Measurements from ENCODE around the gene FBXO46. TPM values are rescaled to one million over a fixed set of nuclear protein-coding genes. Genes with fewer than 3 reads are reported as not detected.

FBXO46 gene
- total and polyA plus RNA-seq, 4 donors: 1.2 to 4.5 (median 3.6) TPM

DNA sequence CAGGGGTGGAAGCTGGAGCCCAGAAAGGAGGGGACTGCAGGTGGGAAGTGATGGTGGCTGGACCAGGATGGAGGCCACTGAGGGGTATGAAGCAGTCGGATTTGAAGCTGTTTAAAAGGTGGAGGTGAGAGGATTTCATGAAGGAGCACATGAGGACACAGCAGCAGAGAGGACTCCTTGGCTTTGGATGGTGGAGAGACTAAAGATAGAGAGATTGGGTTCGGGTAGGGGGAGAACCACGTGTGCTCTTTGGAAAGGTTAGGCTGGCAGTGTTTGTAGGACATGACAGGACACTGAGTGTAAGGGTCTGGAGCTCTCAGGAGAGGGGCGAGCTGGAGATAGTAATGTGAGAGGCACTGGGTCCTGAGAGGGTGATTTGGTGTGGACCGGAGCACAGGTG is 47.8 kb downstream of the FBXO46 start:
- no peak overlapping the region for H3K4me3 ChIP-seq (ENCODE audit: low read depth in 1 of 3, low read length in 3 of 3)
- H3K27me3 ChIP-seq (ENCODE audit: control insufficient read depth in 4 of 4, insufficient read depth in 4 of 4, low read length in 3 of 4): peaks cover 0 to 2% (median 0%) of the 10 kb centered on the region in 4 donors
- H3K9me3 ChIP-seq (ENCODE audit: control insufficient read depth in 4 of 4, low read length in 3 of 4): no peaks in the 10 kb centered on the region
- H3K36me3 ChIP-seq (ENCODE audit: control insufficient read depth in 4 of 4, insufficient read depth in 3 of 4, low read depth in 1 of 4, low read length in 3 of 4): peaks cover 0 to 29% (median 16%) of the 10 kb centered on the region in 4 donors
- TF ChIP-seq YY1 (IDR thresholded peaks at IDR 0.05): no peak
- TF ChIP-seq NR2F2 (IDR thresholded peaks at IDR 0.05): no peak
- TF ChIP-seq FOXA2 (IDR thresholded peaks at IDR 0.05): no peak
- no peak for TF ChIP-seq GABPA (IDR thresholded peaks at IDR 0.05 in 1 of 2, conservative IDR thresholded peaks at IDR 0.05 in 1 of 2)
- TF ChIP-seq RAD21 (IDR thresholded peaks at IDR 0.05): no peak
- TF ChIP-seq, protein P1, sequence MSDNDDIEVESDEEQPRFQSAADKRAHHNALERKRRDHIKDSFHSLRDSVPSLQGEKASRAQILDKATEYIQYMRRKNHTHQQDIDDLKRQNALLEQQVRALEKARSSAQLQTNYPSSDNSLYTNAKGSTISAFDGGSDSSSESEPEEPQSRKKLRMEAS (IDR thresholded peaks at IDR 0.05): no peak
- DNase-seq (ENCODE audit: low spot score): no peak
- H3K27ac ChIP-seq (ENCODE audit: low read depth in 1 of 2, low read length in 2 of 2): no peak overlapping the region
- H3K9ac ChIP-seq (ENCODE audit: low read depth in 1 of 2, low read length in 2 of 2): no peak overlapping the region
- WGBS: 86% methylated on average over 5 of the region's 5 CpGs
- H3K4me1 ChIP-seq (ENCODE audit: control insufficient read depth in 4 of 4, insufficient read depth in 4 of 4, low read length in 3 of 4): peaks cover 0 to 14% (median 6%) of the 10 kb centered on the region in 4 donors

DNA sequence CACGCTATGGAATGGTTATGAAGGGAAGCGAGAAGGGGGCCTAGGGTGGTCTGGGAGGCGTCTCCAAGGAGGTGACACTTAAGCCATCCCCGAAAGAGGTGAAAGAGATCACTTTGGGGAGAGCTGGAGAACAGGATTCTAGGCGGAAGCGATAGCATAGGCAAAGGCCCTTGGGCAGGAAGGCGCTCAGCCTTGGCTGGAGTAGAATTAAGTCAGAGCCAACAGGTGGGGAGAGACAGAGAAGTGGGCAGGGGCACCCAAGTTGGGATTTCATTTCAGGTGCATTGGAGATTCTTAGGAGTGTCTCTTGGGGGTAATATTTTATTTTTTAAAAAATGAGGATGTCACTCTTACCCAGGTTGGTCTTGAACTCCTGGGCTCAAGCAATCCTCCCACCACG is 48.6 kb downstream of the FBXO46 start:
- Histone ChIP-seq H3K9ac (ENCODE audit: low read depth in 1 of 2, low read length in 2 of 2) (no peak overlapping the region), H3K4me1 (ENCODE audit: control insufficient read depth in 4 of 4, insufficient read depth in 4 of 4, low read length in 3 of 4) (peaks cover 3 to 19% (median 11%) of the 10 kb centered on the region in 4 donors), H3K27me3 (ENCODE audit: control insufficient read depth in 4 of 4, insufficient read depth in 4 of 4, low read length in 3 of 4) (peaks cover 0 to 5% (median 4%) of the 10 kb centered on the region in 4 donors), H3K9me3 (ENCODE audit: control insufficient read depth in 4 of 4, low read length in 3 of 4) (no peaks in the 10 kb centered on the region), H3K27ac (ENCODE audit: low read depth in 1 of 2, low read length in 2 of 2) (no peak overlapping the region), H3K36me3 (ENCODE audit: control insufficient read depth in 4 of 4, insufficient read depth in 3 of 4, low read depth in 1 of 4, low read length in 3 of 4) (peaks cover 0 to 22% (median 11%) of the 10 kb centered on the region in 4 donors), H3K4me3 (ENCODE audit: low read depth in 1 of 3, low read length in 3 of 3) (no peak overlapping the region)
- 82% methylated on average over 8 of the region's 8 CpGs for WGBS
- TF ChIP-seq RXRA (IDR thresholded peaks at IDR 0.05): no peak
- TF ChIP-seq JUND (IDR thresholded peaks at IDR 0.05): no peak
- TF ChIP-seq RAD21 (IDR thresholded peaks at IDR 0.05): no peak
- no peak for TF ChIP-seq ATF3 (IDR thresholded peaks at IDR 0.05)
- no peak for TF ChIP-seq FOXA2 (IDR thresholded peaks at IDR 0.05)
- no peak for TF ChIP-seq TAF1 (conservative IDR thresholded peaks at IDR 0.05)
- no peak for TF ChIP-seq ZBTB33 (IDR thresholded peaks at IDR 0.05)
- TF ChIP-seq YY1 (IDR thresholded peaks at IDR 0.05): no peak
- no peak for DNase-seq (ENCODE audit: low spot score)

DNA sequence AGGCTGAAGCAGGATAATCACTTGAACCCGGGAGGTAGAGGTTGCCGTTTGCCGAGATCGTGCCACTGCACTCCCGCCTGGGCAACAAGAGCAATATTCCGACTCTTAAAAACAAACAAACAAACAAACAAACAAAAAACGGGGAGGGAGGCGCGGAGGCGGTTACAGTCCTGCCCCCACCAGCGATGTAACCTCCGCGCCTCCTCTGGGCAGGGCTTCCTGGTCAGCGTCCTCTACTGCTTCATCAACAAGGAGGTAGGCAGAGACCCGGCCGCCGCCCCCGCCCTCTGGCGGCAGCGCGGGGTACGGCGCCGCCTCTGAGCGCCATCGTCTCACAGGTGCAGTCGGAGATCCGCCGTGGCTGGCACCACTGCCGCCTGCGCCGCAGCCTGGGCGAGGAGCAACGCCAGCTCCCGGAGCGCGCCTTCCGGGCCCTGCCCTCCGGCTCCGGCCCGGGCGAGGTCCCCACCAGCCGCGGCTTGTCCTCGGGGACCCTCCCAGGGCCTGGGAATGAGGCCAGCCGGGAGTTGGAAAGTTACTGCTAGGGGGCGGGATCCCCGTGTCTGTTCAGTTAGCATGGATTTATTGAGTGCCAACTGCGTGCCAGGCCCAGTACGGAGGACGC is 49.2 kb downstream of the FBXO46 start:
- Histone ChIP-seq H3K4me1 (ENCODE audit: control insufficient read depth in 4 of 4, insufficient read depth in 4 of 4, low read length in 3 of 4) (peaks cover 4 to 19% (median 13%) of the 10 kb centered on the region in 4 donors), H3K9me3 (ENCODE audit: control insufficient read depth in 4 of 4, low read length in 3 of 4) (no peaks in the 10 kb centered on the region), H3K27me3 (ENCODE audit: control insufficient read depth in 4 of 4, insufficient read depth in 4 of 4, low read length in 3 of 4) (peaks cover 0 to 5% (median 4%) of the 10 kb centered on the region in 4 donors), H3K36me3 (ENCODE audit: control insufficient read depth in 4 of 4, insufficient read depth in 3 of 4, low read depth in 1 of 4, low read length in 3 of 4) (peaks cover 0 to 18% (median 8%) of the 10 kb centered on the region in 4 donors), H3K4me3 (ENCODE audit: low read depth in 1 of 3, low read length in 3 of 3) (peak overlapping the region in 1 of 3 donors; percentile 45), H3K9ac (ENCODE audit: low read depth in 1 of 2, low read length in 2 of 2) (no peak overlapping the region), H3K27ac (ENCODE audit: low read depth in 1 of 2, low read length in 2 of 2) (peak overlapping the region in 1 of 2 donors; percentile 37)
- DNase-seq (ENCODE audit: low spot score): peak; percentile 83
- 4% methylated on average over 51 of the region's 51 CpGs for WGBS
- TF ChIP-seq TAF1 (conservative IDR thresholded peaks at IDR 0.05): no peak
- peak in 1 of 2 donors; percentile 14 for TF ChIP-seq GABPA (IDR thresholded peaks at IDR 0.05 in 1 of 2, conservative IDR thresholded peaks at IDR 0.05 in 1 of 2)
- peak; percentile 91 for TF ChIP-seq CTCF (IDR thresholded peaks at IDR 0.05; ENCODE audit: low read depth, low read length, missing input control)
- TF ChIP-seq NR2F2 (IDR thresholded peaks at IDR 0.05): no peak
- peak; percentile 37 for TF ChIP-seq YY1 (IDR thresholded peaks at IDR 0.05)
- TF ChIP-seq FOXA1 (IDR thresholded peaks at IDR 0.05): no peak
- no peak for TF ChIP-seq FOXA2 (IDR thresholded peaks at IDR 0.05)
- no peak for TF ChIP-seq ZBTB33 (IDR thresholded peaks at IDR 0.05)
- TF ChIP-seq, protein P2, sequence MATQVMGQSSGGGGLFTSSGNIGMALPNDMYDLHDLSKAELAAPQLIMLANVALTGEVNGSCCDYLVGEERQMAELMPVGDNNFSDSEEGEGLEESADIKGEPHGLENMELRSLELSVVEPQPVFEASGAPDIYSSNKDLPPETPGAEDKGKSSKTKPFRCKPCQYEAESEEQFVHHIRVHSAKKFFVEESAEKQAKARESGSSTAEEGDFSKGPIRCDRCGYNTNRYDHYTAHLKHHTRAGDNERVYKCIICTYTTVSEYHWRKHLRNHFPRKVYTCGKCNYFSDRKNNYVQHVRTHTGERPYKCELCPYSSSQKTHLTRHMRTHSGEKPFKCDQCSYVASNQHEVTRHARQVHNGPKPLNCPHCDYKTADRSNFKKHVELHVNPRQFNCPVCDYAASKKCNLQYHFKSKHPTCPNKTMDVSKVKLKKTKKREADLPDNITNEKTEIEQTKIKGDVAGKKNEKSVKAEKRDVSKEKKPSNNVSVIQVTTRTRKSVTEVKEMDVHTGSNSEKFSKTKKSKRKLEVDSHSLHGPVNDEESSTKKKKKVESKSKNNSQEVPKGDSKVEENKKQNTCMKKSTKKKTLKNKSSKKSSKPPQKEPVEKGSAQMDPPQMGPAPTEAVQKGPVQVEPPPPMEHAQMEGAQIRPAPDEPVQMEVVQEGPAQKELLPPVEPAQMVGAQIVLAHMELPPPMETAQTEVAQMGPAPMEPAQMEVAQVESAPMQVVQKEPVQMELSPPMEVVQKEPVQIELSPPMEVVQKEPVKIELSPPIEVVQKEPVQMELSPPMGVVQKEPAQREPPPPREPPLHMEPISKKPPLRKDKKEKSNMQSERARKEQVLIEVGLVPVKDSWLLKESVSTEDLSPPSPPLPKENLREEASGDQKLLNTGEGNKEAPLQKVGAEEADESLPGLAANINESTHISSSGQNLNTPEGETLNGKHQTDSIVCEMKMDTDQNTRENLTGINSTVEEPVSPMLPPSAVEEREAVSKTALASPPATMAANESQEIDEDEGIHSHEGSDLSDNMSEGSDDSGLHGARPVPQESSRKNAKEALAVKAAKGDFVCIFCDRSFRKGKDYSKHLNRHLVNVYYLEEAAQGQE (IDR thresholded peaks at IDR 0.05): no peak
- TF ChIP-seq SP1 (IDR thresholded peaks at IDR 0.05): peak; percentile 21
- TF ChIP-seq HNF4G (IDR thresholded peaks at IDR 0.05): no peak
- TF ChIP-seq RAD21 (IDR thresholded peaks at IDR 0.05): peak; percentile 68 to 78

All from liver (tissue), 9 donors.